ENCODE measurements around the gene INPP5J.

The INPP5J gene

GRCh38 chr22:31087744-31088215 is 35.0 kb upstream of the INPP5J start:
- H3K9me3 ChIP-seq (ENCODE audit: control insufficient read depth, insufficient read depth, low read length) = no peaks in the 10 kb centered on the region
- no peaks in the 10 kb centered on the region for H3K36me3 ChIP-seq (ENCODE audit: control insufficient read depth, insufficient read depth, low read length)
- H3K27ac ChIP-seq (ENCODE audit: low read length) = no peak overlapping the region
- H3K4me3 ChIP-seq (ENCODE audit: low read length) = no peak overlapping the region
- no peaks in the 10 kb centered on the region for H3K27me3 ChIP-seq (ENCODE audit: control insufficient read depth, insufficient read depth, low read length)
- no peak for DNase-seq (ENCODE audit: low read depth, low spot score)
- WGBS (ENCODE audit: insufficient coverage, insufficient read length) = no CpG with 5 or more reads among the region's 21 CpGs
- H3K4me1 ChIP-seq (ENCODE audit: control insufficient read depth, insufficient read depth, low read length) = peaks cover 9% of the 10 kb centered on the region

GRCh38 chr22:31088233-31088986 is 34.4 kb upstream of the INPP5J start:
- no peak overlapping the region for H3K4me3 ChIP-seq (ENCODE audit: low read length)
- peaks cover 6% of the 10 kb centered on the region for H3K4me1 ChIP-seq (ENCODE audit: control insufficient read depth, insufficient read depth, low read length)
- WGBS (ENCODE audit: insufficient coverage, insufficient read length) = no CpG with 5 or more reads among the region's 26 CpGs
- H3K27me3 ChIP-seq (ENCODE audit: control insufficient read depth, insufficient read depth, low read length) = no peaks in the 10 kb centered on the region
- H3K36me3 ChIP-seq (ENCODE audit: control insufficient read depth, insufficient read depth, low read length) = no peaks in the 10 kb centered on the region
- no peak overlapping the region for H3K27ac ChIP-seq (ENCODE audit: low read length)
- H3K9me3 ChIP-seq (ENCODE audit: control insufficient read depth, insufficient read depth, low read length) = no peaks in the 10 kb centered on the region
- no peak for DNase-seq (ENCODE audit: low read depth, low spot score)

- Histone ChIP-seq H3K4me1 (ENCODE audit: control insufficient read depth, insufficient read depth, low read length) (peaks cover 3% of the 10 kb centered on the region; the same call in 1 of the 2 replicates), H3K27me3 (ENCODE audit: control insufficient read depth, insufficient read depth, low read length) (no peaks in the 10 kb centered on the region), H3K36me3 (ENCODE audit: control insufficient read depth, insufficient read depth, low read length) (no peaks in the 10 kb centered on the region), H3K4me3 (ENCODE audit: low read length) (no peak overlapping the region), H3K9me3 (ENCODE audit: control insufficient read depth, insufficient read depth, low read length) (no peaks in the 10 kb centered on the region), H3K27ac (ENCODE audit: low read length) (no peak overlapping the region)
- DNase-seq (ENCODE audit: low read depth, low spot score) = no peak
- no CpG with 5 or more reads among the region's 9 CpGs for WGBS (ENCODE audit: insufficient coverage, insufficient read length)
Observed at GRCh38 chr22:31089160-31090100, 33.3 kb upstream of the INPP5J start.

- H3K27ac ChIP-seq (ENCODE audit: low read length) = no peak overlapping the region
- H3K4me1 ChIP-seq (ENCODE audit: control insufficient read depth, insufficient read depth, low read length) = peaks cover 3% of the 10 kb centered on the region; the same call in 1 of the 2 replicates
Observed at GRCh38 chr22:31090217-31091085, 32.3 kb upstream of the INPP5J start.

GRCh38 chr22:31091106-31091975 is 31.4 kb upstream of the INPP5J start:
- Histone ChIP-seq H3K27ac (ENCODE audit: low read length) (no peak overlapping the region), H3K36me3 (ENCODE audit: control insufficient read depth, insufficient read depth, low read length) (no peaks in the 10 kb centered on the region), H3K27me3 (ENCODE audit: control insufficient read depth, insufficient read depth, low read length) (no peaks in the 10 kb centered on the region), H3K4me3 (ENCODE audit: low read length) (no peak overlapping the region), H3K4me1 (ENCODE audit: control insufficient read depth, insufficient read depth, low read length) (peaks cover 3% of the 10 kb centered on the region; the same call in 1 of the 2 replicates), H3K9me3 (ENCODE audit: control insufficient read depth, insufficient read depth, low read length) (no peaks in the 10 kb centered on the region)
- no peak for DNase-seq (ENCODE audit: low read depth, low spot score)
- WGBS (ENCODE audit: insufficient coverage, insufficient read length) = no CpG with 5 or more reads among the region's 29 CpGs

More at GRCh38 chr22:31090217-31091085, 32.3 kb upstream of the INPP5J start:
- Histone ChIP-seq H3K27me3 (ENCODE audit: control insufficient read depth, insufficient read depth, low read length) (no peaks in the 10 kb centered on the region), H3K4me3 (ENCODE audit: low read length) (no peak overlapping the region), H3K9me3 (ENCODE audit: control insufficient read depth, insufficient read depth, low read length) (no peaks in the 10 kb centered on the region), H3K36me3 (ENCODE audit: control insufficient read depth, insufficient read depth, low read length) (no peaks in the 10 kb centered on the region)
- WGBS (ENCODE audit: insufficient coverage, insufficient read length) = no CpG with 5 or more reads among the region's 15 CpGs
- no peak for DNase-seq (ENCODE audit: low read depth, low spot score)

- H3K4me1 ChIP-seq (ENCODE audit: control insufficient read depth, insufficient read depth, low read length) = peaks cover 5% of the 10 kb centered on the region
- no peak overlapping the region for H3K27ac ChIP-seq (ENCODE audit: low read length)
- no peaks in the 10 kb centered on the region for H3K9me3 ChIP-seq (ENCODE audit: control insufficient read depth, insufficient read depth, low read length)
- no peaks in the 10 kb centered on the region for H3K27me3 ChIP-seq (ENCODE audit: control insufficient read depth, insufficient read depth, low read length)
- H3K36me3 ChIP-seq (ENCODE audit: control insufficient read depth, insufficient read depth, low read length) = no peaks in the 10 kb centered on the region
- no CpG with 5 or more reads among the region's 9 CpGs for WGBS (ENCODE audit: insufficient coverage, insufficient read length)
- no peak overlapping the region for H3K4me3 ChIP-seq (ENCODE audit: low read length)
- DNase-seq (ENCODE audit: low read depth, low spot score) = no peak
Observed at GRCh38 chr22:31092161-31092560, 30.6 kb upstream of the INPP5J start.

GRCh38 chr22:31093086-31093850 is 29.5 kb upstream of the INPP5J start:
- Histone ChIP-seq H3K4me1 (ENCODE audit: control insufficient read depth, insufficient read depth, low read length) (peaks cover 5% of the 10 kb centered on the region), H3K27me3 (ENCODE audit: control insufficient read depth, insufficient read depth, low read length) (no peaks in the 10 kb centered on the region), H3K9me3 (ENCODE audit: control insufficient read depth, insufficient read depth, low read length) (no peaks in the 10 kb centered on the region), H3K36me3 (ENCODE audit: control insufficient read depth, insufficient read depth, low read length) (no peaks in the 10 kb centered on the region), H3K27ac (ENCODE audit: low read length) (no peak overlapping the region), H3K4me3 (ENCODE audit: low read length) (no peak overlapping the region)
- DNase-seq (ENCODE audit: low read depth, low spot score) = no peak
- no CpG with 5 or more reads among the region's 33 CpGs for WGBS (ENCODE audit: insufficient coverage, insufficient read length)

GRCh38 chr22:31094021-31094551 is 28.7 kb upstream of the INPP5J start:
- no CpG with 5 or more reads among the region's 5 CpGs for WGBS (ENCODE audit: insufficient coverage, insufficient read length)
- peaks cover 7% of the 10 kb centered on the region for H3K4me1 ChIP-seq (ENCODE audit: control insufficient read depth, insufficient read depth, low read length)
- H3K9me3 ChIP-seq (ENCODE audit: control insufficient read depth, insufficient read depth, low read length) = no peaks in the 10 kb centered on the region
- H3K27ac ChIP-seq (ENCODE audit: low read length) = no peak overlapping the region
- no peak overlapping the region for H3K4me3 ChIP-seq (ENCODE audit: low read length)
- H3K27me3 ChIP-seq (ENCODE audit: control insufficient read depth, insufficient read depth, low read length) = no peaks in the 10 kb centered on the region
- DNase-seq (ENCODE audit: low read depth, low spot score) = no peak
- H3K36me3 ChIP-seq (ENCODE audit: control insufficient read depth, insufficient read depth, low read length) = no peaks in the 10 kb centered on the region

GRCh38 chr22:31094741-31095140 is 28.0 kb upstream of the INPP5J start:
- no peak for DNase-seq (ENCODE audit: low read depth, low spot score)
- H3K27ac ChIP-seq (ENCODE audit: low read length) = no peak overlapping the region
- WGBS (ENCODE audit: insufficient coverage, insufficient read length) = no CpG with 5 or more reads among the region's 7 CpGs
- H3K9me3 ChIP-seq (ENCODE audit: control insufficient read depth, insufficient read depth, low read length) = no peaks in the 10 kb centered on the region
- H3K4me3 ChIP-seq (ENCODE audit: low read length) = no peak overlapping the region
- H3K36me3 ChIP-seq (ENCODE audit: control insufficient read depth, insufficient read depth, low read length) = no peaks in the 10 kb centered on the region
- H3K4me1 ChIP-seq (ENCODE audit: control insufficient read depth, insufficient read depth, low read length) = peaks cover 8% of the 10 kb centered on the region
- H3K27me3 ChIP-seq (ENCODE audit: control insufficient read depth, insufficient read depth, low read length) = no peaks in the 10 kb centered on the region
